Measurements from ENCODE around the gene TRIM25.
"Not testable (repeated sequence)": the region's sequence is repeated elsewhere in the genome, so short reads cannot be mapped to it uniquely, and the experiment has no call there.

The TRIM25 gene, protein sequence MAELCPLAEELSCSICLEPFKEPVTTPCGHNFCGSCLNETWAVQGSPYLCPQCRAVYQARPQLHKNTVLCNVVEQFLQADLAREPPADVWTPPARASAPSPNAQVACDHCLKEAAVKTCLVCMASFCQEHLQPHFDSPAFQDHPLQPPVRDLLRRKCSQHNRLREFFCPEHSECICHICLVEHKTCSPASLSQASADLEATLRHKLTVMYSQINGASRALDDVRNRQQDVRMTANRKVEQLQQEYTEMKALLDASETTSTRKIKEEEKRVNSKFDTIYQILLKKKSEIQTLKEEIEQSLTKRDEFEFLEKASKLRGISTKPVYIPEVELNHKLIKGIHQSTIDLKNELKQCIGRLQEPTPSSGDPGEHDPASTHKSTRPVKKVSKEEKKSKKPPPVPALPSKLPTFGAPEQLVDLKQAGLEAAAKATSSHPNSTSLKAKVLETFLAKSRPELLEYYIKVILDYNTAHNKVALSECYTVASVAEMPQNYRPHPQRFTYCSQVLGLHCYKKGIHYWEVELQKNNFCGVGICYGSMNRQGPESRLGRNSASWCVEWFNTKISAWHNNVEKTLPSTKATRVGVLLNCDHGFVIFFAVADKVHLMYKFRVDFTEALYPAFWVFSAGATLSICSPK

GRCh38 chr17:56913867-56914580 lies at the start of gene TRIM25:
Gene TRIM25 (minus strand): TSS chr17:56914049. CDS start chr17:56913988, 61 bp downstream.
- DNase-seq (ENCODE audit: low spot score) = peak; percentile 77

GRCh38 chr17:56960596-56961538 lies 47.0 kb upstream of the TRIM25 start, which contains the start of gene COIL:
Gene COIL (minus strand): TSS chr17:56961050. CDS start chr17:56961019, 31 bp downstream.
- peak; percentile 88 for DNase-seq (ENCODE audit: low spot score)

- DNase-seq (ENCODE audit: low spot score) = no peak
Observed at GRCh38 chr17:56956992-56957391, 43.1 kb upstream of the TRIM25 start.

DNA sequence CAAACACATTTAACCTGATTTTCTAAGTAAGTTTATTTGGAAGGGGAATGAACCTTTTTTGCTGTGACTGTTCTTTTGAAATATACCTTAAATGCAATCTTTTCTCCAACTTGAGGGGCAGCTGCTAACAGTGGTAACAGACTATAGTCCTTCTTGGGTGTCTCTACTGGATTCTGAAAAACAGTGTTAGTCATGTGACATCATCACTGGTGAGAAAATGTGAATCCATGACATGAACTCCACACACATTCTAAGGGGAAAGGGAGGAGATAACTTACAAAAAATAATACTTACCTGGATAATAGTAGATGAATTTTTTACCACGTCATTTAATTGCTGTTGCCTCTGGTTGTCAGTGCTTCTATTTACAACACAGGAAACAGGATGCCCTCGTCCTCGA lies 35.7 kb upstream of the TRIM25 start:
- DNase-seq (ENCODE audit: low spot score) = no peak

- no peak for DNase-seq (ENCODE audit: low spot score)
Observed at GRCh38 chr17:56948491-56948890, 34.6 kb upstream of the TRIM25 start.

DNA sequence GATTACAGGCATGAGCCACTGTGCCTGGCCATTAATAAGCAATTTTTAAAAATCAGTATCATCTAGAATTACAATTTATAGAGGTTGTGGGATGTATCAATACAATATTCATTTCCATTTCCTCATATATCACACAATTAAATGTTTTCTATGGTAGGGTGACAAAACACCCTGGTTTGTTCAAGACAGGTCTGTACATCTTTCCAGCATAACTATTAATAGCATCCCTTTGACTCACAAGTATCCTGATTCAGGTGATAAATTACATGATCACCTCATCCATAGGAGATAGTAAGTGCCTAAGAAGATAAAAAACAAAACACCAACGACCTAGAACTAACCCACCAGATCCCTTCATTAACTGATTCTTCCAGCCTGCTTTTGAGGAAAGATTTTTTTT lies 33.9 kb upstream of the TRIM25 start:
- DNase-seq (ENCODE audit: low spot score) = no peak

DNA sequence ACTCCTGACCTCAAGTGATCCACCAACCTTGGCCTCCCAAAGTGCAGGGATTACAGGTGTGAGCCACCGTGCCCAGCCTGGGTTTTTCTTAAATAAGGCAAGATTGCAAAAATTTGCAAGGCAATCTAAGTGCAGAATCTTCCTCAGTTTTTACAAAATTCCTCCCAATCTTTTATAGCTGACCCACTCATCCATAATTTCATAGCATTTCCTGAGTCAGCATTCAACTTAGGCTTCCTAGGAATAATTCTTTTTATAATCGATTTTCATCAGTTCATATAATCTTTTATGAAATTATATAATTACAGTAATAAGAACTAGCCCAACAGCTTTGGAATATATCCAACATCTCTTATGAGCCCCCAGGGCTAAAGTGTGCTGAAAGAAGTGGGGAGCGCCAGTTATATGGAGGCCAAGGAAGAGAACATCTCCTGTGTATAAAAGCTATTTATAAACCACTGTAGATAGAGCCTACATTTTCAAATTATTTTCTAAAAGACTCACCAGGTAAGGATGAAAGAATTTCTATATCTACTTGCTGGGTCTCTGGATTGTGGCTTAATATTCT lies 32.2 kb upstream of the TRIM25 start:
- no peak for DNase-seq (ENCODE audit: low spot score)

GRCh38 chr17:56943505-56944125 lies 29.8 kb upstream of the TRIM25 start:
- no peak for DNase-seq (ENCODE audit: low spot score)

DNA sequence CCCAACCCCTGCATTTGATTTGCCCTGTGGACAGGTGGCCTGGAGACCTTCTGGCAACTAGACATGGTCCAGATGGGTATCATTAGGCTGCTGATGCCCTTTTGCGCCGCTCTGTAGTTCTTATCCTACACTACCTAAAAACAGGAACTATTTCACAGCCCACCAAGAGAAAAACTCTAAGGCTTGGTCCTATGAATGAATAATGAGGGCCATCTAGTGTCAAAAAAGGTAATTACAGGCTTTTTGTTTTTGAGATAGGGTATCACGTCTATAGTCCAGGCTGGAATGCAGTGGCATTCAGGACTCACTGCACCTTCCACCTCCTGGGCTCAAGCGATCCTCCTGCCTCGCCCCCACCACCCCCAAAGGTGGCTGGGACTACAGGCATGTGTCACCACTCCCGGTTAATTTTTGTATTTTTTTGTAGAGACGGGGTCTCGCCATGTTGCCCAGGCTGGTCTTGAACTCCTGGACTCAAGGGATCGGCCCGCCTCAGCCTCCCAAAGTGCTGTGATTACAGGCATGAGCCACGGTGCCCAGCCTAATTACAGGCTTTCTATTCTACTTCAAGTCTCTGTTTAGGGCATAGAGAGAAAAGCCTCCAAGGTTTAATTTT lies 26.1 kb upstream of the TRIM25 start:
- DNase-seq (ENCODE audit: low spot score) = no peak

DNA sequence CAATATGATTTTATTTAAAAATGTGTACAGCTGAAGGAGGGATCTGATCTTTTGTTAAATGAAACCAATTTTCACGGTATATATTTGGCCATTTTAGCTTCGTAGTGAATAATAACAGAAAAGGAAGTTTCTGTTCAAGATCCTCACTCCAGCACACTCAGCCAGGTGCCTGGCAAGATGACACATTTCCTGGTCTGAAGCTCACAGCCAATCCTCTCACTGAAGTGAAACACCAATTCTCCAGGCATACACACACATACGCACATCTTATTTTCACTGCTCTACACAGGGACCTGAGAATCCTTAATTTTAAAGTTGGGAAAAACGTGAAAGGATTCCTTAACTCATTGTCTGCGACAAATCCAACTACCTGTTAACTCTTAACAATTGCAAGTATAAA lies 24.4 kb upstream of the TRIM25 start:
- DNase-seq (ENCODE audit: low spot score) = not testable (repeated sequence)

GRCh38 chr17:56937687-56938086 lies 23.8 kb upstream of the TRIM25 start:
- DNase-seq (ENCODE audit: low spot score) = no peak

GRCh38 chr17:56936697-56937322 lies 23.0 kb upstream of the TRIM25 start:
- DNase-seq (ENCODE audit: low spot score) = no peak

DNA sequence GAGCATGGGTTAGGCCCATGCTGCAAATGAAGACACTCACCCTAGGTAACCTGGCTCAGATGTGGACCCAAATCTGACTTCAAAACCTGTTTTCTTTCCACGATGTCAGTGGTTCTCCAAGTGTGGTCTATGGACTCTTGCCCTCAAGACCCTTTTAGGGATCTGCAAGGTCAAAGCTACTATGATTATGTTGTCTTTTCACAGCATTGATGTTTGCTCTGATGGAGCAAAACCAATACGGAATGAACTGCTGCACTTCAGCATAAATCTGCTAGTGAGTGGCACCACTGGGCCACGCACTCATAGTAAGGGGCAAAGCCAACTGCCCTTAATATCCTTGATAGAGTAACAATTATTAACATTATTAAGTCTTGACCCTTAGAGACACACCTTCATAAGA lies 21.6 kb upstream of the TRIM25 start:
- DNase-seq (ENCODE audit: low spot score) = no peak

DNA sequence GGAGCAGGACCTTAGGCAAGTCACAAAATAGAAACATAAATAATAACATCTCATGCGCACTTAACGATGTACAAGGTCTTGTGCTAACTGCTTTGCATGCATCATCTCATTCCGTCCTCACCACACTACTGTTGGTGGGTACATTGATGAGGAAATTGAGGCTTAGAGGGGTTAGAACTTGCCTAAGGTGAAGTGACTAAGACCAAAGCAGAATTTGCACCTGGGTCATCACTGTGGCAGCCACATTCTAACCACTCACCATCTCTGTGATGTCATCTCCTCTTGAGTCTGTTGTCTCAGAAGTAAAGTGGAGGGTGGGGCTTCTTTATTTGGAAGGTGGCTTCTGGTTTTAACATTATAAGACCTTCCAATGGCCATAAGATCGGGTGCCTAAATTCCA lies 20.4 kb upstream of the TRIM25 start:
- no peak for DNase-seq (ENCODE audit: low spot score)

GRCh38 chr17:56933868-56934267 lies 20.0 kb upstream of the TRIM25 start:
- no peak for DNase-seq (ENCODE audit: low spot score)

DNA sequence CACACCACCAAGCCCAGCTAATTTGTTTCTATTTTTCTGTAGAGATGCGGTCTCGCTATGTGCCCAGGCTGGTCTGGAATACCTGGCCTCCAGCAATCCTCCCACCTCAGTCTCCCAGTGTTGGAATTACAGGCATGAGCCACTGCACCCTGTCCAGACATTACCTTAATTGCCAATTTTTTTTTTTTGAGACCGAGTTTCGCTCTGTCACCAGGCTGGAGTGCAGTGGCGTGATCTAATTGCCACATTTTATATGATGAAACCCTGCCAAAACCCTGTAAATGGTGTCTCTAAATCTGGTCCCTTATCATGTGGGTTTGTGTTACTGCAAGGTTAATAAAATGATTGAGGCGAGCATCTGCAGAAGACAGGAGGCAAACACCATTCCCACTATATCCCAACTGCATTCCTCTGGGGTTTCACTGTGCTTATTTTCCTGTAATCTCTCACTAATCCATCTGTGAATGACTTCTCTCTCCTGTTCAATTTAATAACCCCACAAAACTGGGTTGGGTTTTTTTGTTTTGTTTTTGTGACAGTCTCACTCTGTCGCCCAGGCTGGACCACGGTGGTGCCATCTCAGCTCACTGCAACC lies 19.4 kb upstream of the TRIM25 start:
- no peak for DNase-seq (ENCODE audit: low spot score)

DNA sequence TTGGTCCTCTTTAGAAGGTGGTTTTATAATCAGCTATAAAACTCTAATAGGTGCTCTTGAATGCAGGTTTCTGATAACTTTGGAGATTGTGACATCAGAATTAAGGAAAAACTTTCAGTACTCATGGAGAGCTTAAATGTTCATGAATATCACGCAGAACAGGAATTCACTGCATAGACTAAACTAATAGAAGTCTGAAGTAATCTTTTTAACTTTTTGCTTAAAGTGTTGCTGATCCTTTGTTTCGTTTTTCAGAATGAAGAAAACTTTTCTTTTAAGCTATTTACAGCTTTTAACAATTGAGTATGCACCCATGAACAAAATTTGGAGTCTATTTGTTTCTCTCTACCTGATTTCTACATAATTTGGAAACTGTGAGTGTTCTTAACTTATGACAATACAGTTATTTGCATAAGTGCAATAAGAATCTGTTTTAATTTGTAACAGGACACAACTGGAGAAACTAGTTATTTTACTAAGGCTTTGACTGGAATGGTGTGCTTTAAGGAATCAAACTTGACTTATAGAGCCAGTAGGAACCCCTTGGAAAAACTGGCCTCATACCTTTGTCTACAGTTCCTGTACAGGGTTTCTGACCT lies 17.0 kb upstream of the TRIM25 start:
- no peak for DNase-seq (ENCODE audit: low spot score)

DNA sequence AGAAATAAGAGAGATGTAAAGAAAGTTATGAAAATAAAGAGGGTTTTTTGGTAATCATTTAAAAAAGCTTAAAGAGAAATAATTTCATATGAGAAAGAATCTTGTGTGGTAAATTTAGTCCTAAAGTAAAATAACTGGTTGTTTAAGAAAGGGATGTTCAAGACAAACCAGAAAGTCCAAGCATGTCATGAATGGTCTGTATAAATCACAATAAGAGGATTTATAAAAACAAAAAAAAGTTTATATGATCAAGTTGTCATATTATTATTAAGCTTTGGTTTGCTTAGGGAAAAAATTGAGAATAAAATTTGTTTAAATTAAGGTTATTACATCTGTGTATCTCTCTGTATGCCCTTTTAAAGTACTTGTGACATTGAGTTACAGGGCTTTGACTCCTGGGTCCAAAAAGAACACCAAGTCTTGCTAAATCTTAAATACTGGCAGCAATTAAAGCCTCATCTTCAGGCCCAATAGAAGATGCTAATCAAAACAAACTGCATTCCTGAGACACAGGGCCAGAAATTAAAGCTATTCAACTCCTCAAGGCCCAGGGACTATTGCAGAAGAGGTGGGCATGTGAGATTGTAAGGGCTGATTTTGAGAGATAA lies 15.6 kb upstream of the TRIM25 start:
- no peak for DNase-seq (ENCODE audit: low spot score)

GRCh38 chr17:56928586-56928985 lies 14.7 kb upstream of the TRIM25 start:
- DNase-seq (ENCODE audit: low spot score) = no peak

Measured in putamen (tissue), 1 donor.